NB4 (cell line): ENCODE data around the gene CASP8AP2.
"Not testable (repeated sequence)": the region's sequence is repeated elsewhere in the genome, so short reads cannot be mapped to it uniquely, and the experiment has no call there.

Source experiments
- DNase-seq: peaks from one replicate; pipeline ENCODE4 v3.0.0; 2010; ENCODE audit warnings: low read depth
- H3K4me3 ChIP-seq: one replicate; pipeline ENCODE4 v1.5.1; 2011; ENCODE audit warnings: mild to moderate bottlenecking, low read depth, low read length, moderate library complexity
- CTCF ChIP-seq: IDR thresholded peaks from one replicate; pipeline ENCODE4 v1.5.1; 2012; ENCODE audit warnings: low read depth, low read length
- MAX ChIP-seq: IDR thresholded peaks from 2 replicates; pipeline ENCODE4 v1.6.1; 2011; ENCODE audit warnings: low read depth, low read length
- MYC ChIP-seq: IDR thresholded peaks from 2 replicates; pipeline ENCODE4 v1.6.1; 2011; ENCODE audit warnings: low read depth, low read length
- POLR2A ChIP-seq: IDR thresholded peaks from 2 replicates; pipeline ENCODE4 v1.6.1; 2011; ENCODE audit warnings: mild to moderate bottlenecking; ENCODE audit not compliant: insufficient read length; ENCODE audit errors: extremely low read depth

The CASP8AP2 gene

GRCh38 chr6:89829472-89830169, at the start of gene CASP8AP2:
Gene CASP8AP2 (plus strand): TSS chr6:89829880.
- peak; percentile 99 for DNase-seq
- H3K4me3 ChIP-seq = peak within 1 kb of the TSS; percentile 97
- TF ChIP-seq MAX = peak; percentile 18
- no peak for TF ChIP-seq CTCF
- 0 out of 2 replicates have a peak, but pooled peaks have one; percentile 10 for TF ChIP-seq MYC
- peak; percentile 65 for TF ChIP-seq POLR2A

GRCh38 chr6:89781070-89782034, 48.3 kb upstream of the CASP8AP2 start:
- no peak for DNase-seq
- TF ChIP-seq POLR2A (no peak), MYC (no peak), MAX (no peak), CTCF (no peak)

GRCh38 chr6:89782222-89782621, 47.5 kb upstream of the CASP8AP2 start:
- no peak for TF ChIP-seq POLR2A
- TF ChIP-seq CTCF = no peak
- TF ChIP-seq MAX = no peak
- TF ChIP-seq MYC = no peak
- DNase-seq = no peak
- no peak overlapping the region for H3K4me3 ChIP-seq

More at GRCh38 chr6:89781070-89782034, 48.3 kb upstream of the CASP8AP2 start:
- H3K4me3 ChIP-seq = no peak overlapping the region

GRCh38 chr6:89783293-89783692, 46.4 kb upstream of the CASP8AP2 start:
- DNase-seq = peak; percentile 31
- not testable (repeated sequence) for H3K4me3 ChIP-seq

GRCh38 chr6:89784838-89785237, 44.8 kb upstream of the CASP8AP2 start:
- no peak overlapping the region for H3K4me3 ChIP-seq
- TF ChIP-seq POLR2A = no peak
- no peak for TF ChIP-seq MYC
- TF ChIP-seq CTCF = no peak
- no peak for TF ChIP-seq MAX
- DNase-seq = no peak

- no peak overlapping the region for H3K4me3 ChIP-seq
- DNase-seq = no peak
- no peak for TF ChIP-seq MAX
- TF ChIP-seq MYC = no peak
- no peak for TF ChIP-seq POLR2A
- TF ChIP-seq CTCF = no peak
Observed at GRCh38 chr6:89786970-89787369, 42.7 kb upstream of the CASP8AP2 start.
